ENCODE results near the gene PLA2G3.
"Not testable (repeated sequence)": the region's sequence is repeated elsewhere in the genome, so short reads cannot be mapped to it uniquely, and the experiment has no call there.

Gene PLA2G3

GRCh38 chr22:31121403-31121802 is 18.9 kb downstream of the PLA2G3 start:
- DNase-seq (ENCODE audit: low read depth), result no peak
- TF ChIP-seq CTCF (IDR thresholded peaks at IDR 0.05; ENCODE audit: low read depth, low read length, missing control alignments), result no peak
- no peak overlapping the region for H3K4me3 ChIP-seq (ENCODE audit: low read depth, low read length)

- no peak overlapping the region for H3K4me3 ChIP-seq (ENCODE audit: low read depth, low read length)
- TF ChIP-seq CTCF (IDR thresholded peaks at IDR 0.05; ENCODE audit: low read depth, low read length, missing control alignments), result no peak
- no peak for DNase-seq (ENCODE audit: low read depth)
Measured at GRCh38 chr22:31120642-31121041, 19.7 kb downstream of the PLA2G3 start.

- TF ChIP-seq CTCF (IDR thresholded peaks at IDR 0.05; ENCODE audit: low read depth, low read length, missing control alignments), result no peak
- H3K4me3 ChIP-seq (ENCODE audit: low read depth, low read length), result no peak overlapping the region
- no peak for DNase-seq (ENCODE audit: low read depth)
Measured at GRCh38 chr22:31120230-31120629, 20.1 kb downstream of the PLA2G3 start.

- no peak for DNase-seq (ENCODE audit: low read depth)
- H3K4me3 ChIP-seq (ENCODE audit: low read depth, low read length), result no peak overlapping the region
- no peak for TF ChIP-seq CTCF (IDR thresholded peaks at IDR 0.05; ENCODE audit: low read depth, low read length, missing control alignments)
Measured at GRCh38 chr22:31119026-31119717, 21.1 kb downstream of the PLA2G3 start.

GRCh38 chr22:31118046-31118820 is 22.1 kb downstream of the PLA2G3 start:
- TF ChIP-seq CTCF (IDR thresholded peaks at IDR 0.05; ENCODE audit: low read depth, low read length, missing control alignments), result no peak
- DNase-seq (ENCODE audit: low read depth), result no peak
- H3K4me3 ChIP-seq (ENCODE audit: low read depth, low read length), result no peak overlapping the region

- not testable (repeated sequence) for H3K4me3 ChIP-seq (ENCODE audit: low read depth, low read length); DNase-seq (ENCODE audit: low read depth)
Measured at GRCh38 chr22:31112547-31113091, 27.7 kb downstream of the PLA2G3 start.

- no peak for DNase-seq (ENCODE audit: low read depth)
- H3K4me3 ChIP-seq (ENCODE audit: low read depth, low read length), result peak overlapping the region; percentile 56
- no peak for TF ChIP-seq CTCF (IDR thresholded peaks at IDR 0.05; ENCODE audit: low read depth, low read length, missing control alignments)
Measured at GRCh38 chr22:31107894-31108218, 32.5 kb downstream of the PLA2G3 start.

All from GM12864 (cell line).